Mammary microvascular endothelial cell (primary cell): Measurements from ENCODE around the gene SLC52A1. TPM values are rescaled to one million over a fixed set of nuclear protein-coding genes. Genes with fewer than 3 reads are reported as not detected.

Experiments
- total RNA-seq: library from RNA; depleted of rRNA; stranded (reverse); fragments of >200 nt; gene quantifications from 2 replicates; pipeline ENCODE4 v1.2.3, GENCODE V29; 2015

The SLC52A1 gene
- total RNA-seq: 0.69 and 1.00 TPM in 2 replicates

DNA sequence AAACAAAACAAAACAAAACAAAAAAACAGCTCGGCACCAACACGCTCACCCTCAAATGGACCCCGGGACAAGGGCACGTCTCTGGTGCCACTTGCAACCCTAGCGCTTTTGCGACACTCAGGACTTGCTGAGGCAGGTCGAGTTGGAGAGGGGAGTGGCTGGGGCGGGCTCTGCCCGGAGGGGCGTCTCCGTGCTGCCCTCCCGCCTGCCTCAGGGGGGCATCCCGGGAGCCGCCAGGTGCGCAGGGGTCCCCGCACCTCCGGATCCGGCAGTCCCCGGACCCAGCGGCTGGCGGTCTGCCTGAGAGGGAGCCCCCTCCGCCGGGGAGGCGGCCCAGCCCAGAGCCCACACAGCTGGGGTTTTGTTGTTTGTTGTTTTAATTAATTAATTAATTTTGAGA, at the start of gene SLC52A1:
Gene SLC52A1, minus strand, starts transcription at position 112 of the 400 bp plus-strand sequence. CDS start 820 bp downstream, outside the sequence.

DNA sequence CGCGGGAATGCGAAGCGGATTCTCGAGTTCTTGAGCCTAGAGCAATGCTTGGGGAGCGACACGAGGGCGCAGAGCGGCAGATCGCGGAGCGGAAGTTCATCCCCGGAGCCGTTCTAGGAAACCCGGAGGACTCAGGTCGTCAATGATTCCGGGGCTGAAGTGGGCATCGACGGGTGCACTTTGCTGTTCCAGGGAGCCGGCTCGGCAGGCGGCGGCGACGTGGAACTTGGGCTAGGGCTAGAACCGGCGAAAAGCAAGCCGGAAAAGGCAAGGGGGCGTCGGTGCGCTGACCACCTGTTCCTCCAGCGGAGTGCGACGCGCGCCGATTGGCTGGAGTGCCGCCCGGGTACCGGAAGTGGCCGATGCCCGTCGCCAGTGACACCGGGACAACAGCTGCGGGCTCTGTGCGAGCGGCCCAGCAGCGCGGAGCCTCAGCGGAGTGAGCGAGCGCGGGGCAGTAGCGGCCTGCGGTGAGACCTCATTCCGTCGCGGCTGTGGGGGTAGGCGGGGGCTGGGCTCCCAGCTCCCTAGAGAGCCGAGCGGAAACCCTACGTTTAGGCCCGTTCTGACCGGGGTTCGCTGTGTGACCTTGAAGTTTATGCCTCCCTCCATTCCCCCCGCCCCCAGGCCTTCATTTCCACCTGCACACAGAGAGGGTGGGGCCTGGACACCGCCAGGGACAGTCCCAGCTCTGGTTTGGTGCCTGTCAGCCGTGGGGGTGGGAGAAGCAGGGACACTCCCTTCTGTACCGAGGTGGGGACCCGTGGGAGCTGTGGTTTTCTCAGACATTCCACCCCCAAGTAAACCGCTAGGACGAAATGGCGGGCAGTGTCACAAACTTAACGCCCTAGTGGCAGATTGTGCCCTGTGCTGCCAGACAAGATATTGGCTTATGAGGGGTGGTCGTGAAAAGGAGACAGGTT, 43.1 kb upstream of the SLC52A1 start, which contains the start of gene ZFP3:
Gene ZFP3, plus strand, starts transcription at position 362 of the 923 bp plus-strand sequence. CDS start 13,038 bp downstream, outside the sequence.

DNA sequence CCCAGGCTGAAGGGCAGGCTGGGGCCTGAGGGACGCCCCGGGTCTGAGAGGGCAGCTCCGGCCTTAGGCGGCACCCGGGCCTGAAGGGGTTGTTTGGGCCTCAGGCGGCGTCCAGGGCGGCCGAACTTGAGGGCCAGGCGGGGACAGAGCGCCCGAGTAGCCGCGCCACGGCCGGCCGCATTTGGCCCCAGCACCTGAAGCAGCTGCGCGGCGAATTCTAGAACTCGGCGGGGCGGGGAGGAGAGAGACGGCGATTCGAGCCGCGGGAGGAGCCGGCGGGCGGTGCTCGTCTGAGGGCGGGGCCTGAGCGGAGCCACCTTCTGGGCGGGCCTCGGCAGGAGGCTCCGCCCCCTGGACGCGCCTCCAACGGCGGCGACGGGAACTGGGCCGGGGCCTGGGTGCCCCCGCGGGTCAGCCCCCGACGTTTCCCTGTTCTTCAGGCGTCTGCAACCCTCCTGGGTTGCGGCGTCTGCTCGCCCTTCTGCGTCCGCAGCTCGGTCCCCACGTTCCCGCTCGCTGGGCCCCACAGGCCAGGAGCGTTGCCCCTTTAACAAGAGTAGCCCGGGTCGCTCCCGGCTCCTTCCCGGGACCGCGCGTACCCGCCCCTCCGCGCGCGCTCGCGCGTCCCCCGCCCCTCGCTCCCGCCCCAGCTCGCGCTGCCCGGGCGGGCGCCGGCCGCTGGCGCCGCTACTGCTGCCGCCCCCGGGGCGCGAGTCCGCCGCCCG, 37.8 kb downstream of the SLC52A1 start, which contains the start of the genes INCA1 and KIF1C:
Gene INCA1, minus strand, starts transcription at position 221 of the 725 bp plus-strand sequence. CDS start 3,085 bp downstream, outside the sequence.
Gene KIF1C, plus strand, starts transcription at position 649 of the 725 bp plus-strand sequence. CDS start 2,297 bp downstream, outside the sequence.

DNA sequence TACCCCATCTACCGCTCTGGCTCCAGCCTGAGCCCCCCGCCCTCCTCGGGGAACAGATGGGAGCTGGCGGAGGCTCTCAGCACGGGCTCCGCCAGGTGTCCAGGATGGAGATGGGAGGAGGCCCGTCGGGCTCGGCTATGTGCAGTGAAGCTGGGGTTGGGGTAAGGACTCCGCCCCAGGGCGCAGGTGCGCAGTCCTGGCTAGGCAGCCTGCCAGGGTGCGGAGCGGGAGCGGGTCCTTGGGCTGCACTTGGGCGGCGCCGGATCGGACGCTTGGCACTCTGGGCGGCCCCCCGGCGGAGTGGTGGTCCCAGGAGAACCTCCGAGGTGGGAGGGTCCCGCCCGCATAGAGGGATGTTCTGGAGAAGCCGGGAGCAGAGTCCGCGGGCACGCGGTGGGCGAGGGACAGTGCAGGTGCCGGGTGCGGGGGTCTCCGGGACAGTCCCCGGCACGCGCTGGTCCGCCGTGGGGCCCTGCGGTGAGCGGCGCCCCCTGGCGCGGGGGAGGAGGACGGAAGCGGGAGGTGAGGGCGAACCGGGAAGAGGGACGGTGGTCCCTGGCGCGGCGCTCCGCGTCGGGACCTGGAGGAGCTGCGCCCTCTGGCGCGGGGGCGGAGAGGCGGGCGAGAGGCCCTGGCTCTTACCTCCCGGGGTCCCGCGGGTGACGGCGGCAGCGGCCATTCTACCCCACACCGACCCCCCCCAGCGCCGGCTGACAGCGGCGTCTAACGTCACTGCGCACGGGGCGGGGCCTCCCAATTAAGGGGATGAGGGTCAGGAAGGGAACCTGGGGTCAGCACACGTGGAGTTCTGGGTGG, 48.1 kb downstream of the SLC52A1 start, which contains the start of gene CAMTA2:
Gene CAMTA2, minus strand, starts transcription at position 725 of the 816 bp plus-strand sequence. CDS start 1,453 bp downstream, outside the sequence.

Other genes with a start within 250 kb of the SLC52A1 start
- gene VMO1, start 249.1 kb downstream of the SLC52A1 start, total RNA-seq: 0.13 and 0.44 TPM in 2 replicates
- gene GLTPD2, start 246.5 kb downstream of the SLC52A1 start, total RNA-seq: not detected in 2 replicates
- 334 and 357 TPM in 2 replicates for gene PSMB6, start 239.3 kb downstream of the SLC52A1 start, total RNA-seq
- 18.0 and 18.8 TPM in 2 replicates for gene PLD2, start 228.3 kb downstream of the SLC52A1 start, total RNA-seq
- gene MINK1, start 202.1 kb downstream of the SLC52A1 start, total RNA-seq: 30.3 and 30.9 TPM in 2 replicates
- gene C17orf107, start 135.9 kb downstream of the SLC52A1 start, total RNA-seq: 0.30 and 0.93 TPM in 2 replicates
- gene CHRNE, start 132.3 kb downstream of the SLC52A1 start, total RNA-seq: 1.5 and 2.5 TPM in 2 replicates
- 0.05 TPM in 1 of 2 replicates, not detected in the other for gene GP1BA, start 103.1 kb downstream of the SLC52A1 start, total RNA-seq
- 45.6 and 62.0 TPM in 2 replicates for gene SLC25A11, start 95.4 kb downstream of the SLC52A1 start, total RNA-seq
- 41.0 and 49.0 TPM in 2 replicates for gene RNF167, start 95.2 kb downstream of the SLC52A1 start, total RNA-seq
- gene PFN1, start 86.9 kb downstream of the SLC52A1 start, total RNA-seq: 1,622 and 1,639 TPM in 2 replicates
- gene ENO3, start 84.3 kb downstream of the SLC52A1 start, total RNA-seq: 0.10 TPM in 1 of 2 replicates, not detected in the other
- gene SPAG7, start 67.6 kb downstream of the SLC52A1 start, total RNA-seq: 80.1 and 81.1 TPM in 2 replicates
- 11.8 and 14.2 TPM in 2 replicates for gene CAMTA2, start 47.8 kb downstream of the SLC52A1 start, total RNA-seq
- 0.39 TPM in 1 of 2 replicates, not detected in the other for gene INCA1, start 37.9 kb downstream of the SLC52A1 start, total RNA-seq
- 90.9 and 96.7 TPM in 2 replicates for gene KIF1C, start 37.5 kb downstream of the SLC52A1 start, total RNA-seq
- 0.94 and 1.1 TPM in 2 replicates for gene ZFP3, start 43.0 kb upstream of the SLC52A1 start, total RNA-seq
- gene ZNF232, start 76.5 kb upstream of the SLC52A1 start, total RNA-seq: 4.0 and 5.0 TPM in 2 replicates
- gene USP6, start 80.6 kb upstream of the SLC52A1 start, total RNA-seq: not detected in 2 replicates
- gene ZNF594, start 156.4 kb upstream of the SLC52A1 start, total RNA-seq: 2.2 and 3.5 TPM in 2 replicates
- not detected in 2 replicates for gene SCIMP, start 199.4 kb upstream of the SLC52A1 start, total RNA-seq
- 27.6 and 31.8 TPM in 2 replicates for gene RABEP1, start 246.9 kb upstream of the SLC52A1 start, total RNA-seq